Mesenchymal stem cell (in vitro differentiated cells and primary cell): ENCODE measurements around the gene KLHL21.
"Not testable (repeated sequence)": the region's sequence is repeated elsewhere in the genome, so short reads cannot be mapped to it uniquely, and the experiment has no call there.

Experiments used
- DNase-seq: peaks from one replicate; pipeline ENCODE4 v3.0.0-alpha.2; 2013
- H2AFZ ChIP-seq: one replicate; pipeline ENCODE4 v1.6.1; 2013; ENCODE audit warnings: low read depth, mild to moderate bottlenecking, control low read depth, inconsistent platforms, low read length, moderate library complexity
- H2AK5ac ChIP-seq: 2 replicates; pipeline ENCODE4 v1.6.1; 2013; ENCODE audit warnings: low read length, moderate library complexity, mild to moderate bottlenecking, inconsistent platforms; ENCODE audit not compliant: severe bottlenecking
- H2BK120ac ChIP-seq: one replicate; pipeline ENCODE4 v1.6.1; 2013; ENCODE audit warnings: low read depth, mild to moderate bottlenecking, inconsistent platforms, low read length, moderate library complexity
- H2BK12ac ChIP-seq, 2 experiments: one replicate each; pipeline ENCODE4 v1.6.1; 2013; ENCODE audit warnings: inconsistent platforms in 2 of 2, low read length in 2 of 2, mild to moderate bottlenecking in 2 of 2, moderate library complexity in 2 of 2, control low read depth in 1 of 2
- H2BK15ac ChIP-seq: one replicate; pipeline ENCODE4 v1.6.1; 2013; ENCODE audit warnings: mild to moderate bottlenecking, low read depth, inconsistent platforms; ENCODE audit not compliant: poor library complexity, severe bottlenecking
- H2BK5ac ChIP-seq: 2 replicates; pipeline ENCODE4 v1.6.1; 2013; ENCODE audit warnings: low read depth, mild to moderate bottlenecking, low read length, control low read depth, inconsistent platforms; ENCODE audit not compliant: poor library complexity, severe bottlenecking
- H3K14ac ChIP-seq, 2 experiments: one replicate each; pipeline ENCODE4 v1.6.1; 2013; ENCODE audit warnings: inconsistent platforms in 2 of 2, low read length in 2 of 2, control low read depth in 1 of 2, mild to moderate bottlenecking in 1 of 2, moderate library complexity in 1 of 2
- H3K18ac ChIP-seq, 2 experiments: one replicate each; pipeline ENCODE4 v1.6.1; 2013; ENCODE audit warnings: inconsistent platforms in 2 of 2, low read length in 2 of 2, control low read depth in 1 of 2, low read depth in 1 of 2, mild to moderate bottlenecking in 1 of 2
- H3K23ac ChIP-seq, 2 experiments: one replicate each; pipeline ENCODE4 v1.6.1; 2013; ENCODE audit warnings: inconsistent platforms in 2 of 2, low read length in 2 of 2, mild to moderate bottlenecking in 2 of 2, moderate library complexity in 2 of 2, control low read depth in 1 of 2
- H3K27ac ChIP-seq: 2 replicates; pipeline ENCODE4 v1.5.1; 2013; ENCODE audit warnings: mild to moderate bottlenecking, moderate library complexity, low read length, control low read depth, inconsistent platforms; ENCODE audit not compliant: poor library complexity, severe bottlenecking
- H3K27me3 ChIP-seq, 2 experiments: 2 replicates each; pipeline versions ENCODE4 v1.6.1 to v1.7.0; 2013; ENCODE audit warnings: low read length in 2 of 2, mild to moderate bottlenecking in 2 of 2, moderate library complexity in 2 of 2, control low read depth in 1 of 2, inconsistent platforms in 1 of 2; ENCODE audit not compliant: control insufficient read depth in 1 of 2, insufficient read depth in 1 of 2
- H3K36me3 ChIP-seq, 2 experiments: 2 replicates each; pipeline versions ENCODE4 v1.6.1 to v1.7.0; 2013; ENCODE audit warnings: low read length in 2 of 2, control low read depth in 1 of 2, inconsistent platforms in 1 of 2, low read depth in 1 of 2, mild to moderate bottlenecking in 1 of 2; ENCODE audit not compliant: insufficient read depth in 2 of 2, control insufficient read depth in 1 of 2
- H3K4ac ChIP-seq, 2 experiments: one replicate each; pipeline ENCODE4 v1.6.1; 2013; ENCODE audit warnings: inconsistent platforms in 2 of 2, low read length in 2 of 2, mild to moderate bottlenecking in 2 of 2, moderate library complexity in 2 of 2, control low read depth in 1 of 2, low read depth in 1 of 2
- H3K4me1 ChIP-seq: 2 replicates; pipeline ENCODE4 v1.6.1; 2013; ENCODE audit warnings: low read depth, low read length, control low read depth; ENCODE audit not compliant: control insufficient read depth, insufficient read depth
- H3K4me2 ChIP-seq: 2 replicates; pipeline ENCODE4 v1.6.1; 2013; ENCODE audit warnings: low read length, mild to moderate bottlenecking, inconsistent platforms; ENCODE audit not compliant: poor library complexity, severe bottlenecking
- H3K4me3 ChIP-seq, 2 experiments: 2 replicates each; pipeline versions ENCODE4 v1.5.1 to v1.7.0; 2013; ENCODE audit warnings: low read length in 2 of 2, mild to moderate bottlenecking in 2 of 2, control low read depth in 1 of 2, low read depth in 1 of 2; ENCODE audit not compliant: insufficient read depth in 1 of 2
- H3K79me1 ChIP-seq: replicated peaks from 2 replicates; pipeline ENCODE4 v1.6.1; 2013; ENCODE audit warnings: mild to moderate bottlenecking, control low read depth, low read length, inconsistent platforms; ENCODE audit not compliant: poor library complexity, severe bottlenecking
- H3K9ac ChIP-seq: 2 replicates; pipeline ENCODE4 v1.7.0; 2013; ENCODE audit warnings: mild to moderate bottlenecking, low read length, moderate library complexity
- H3K9me3 ChIP-seq: 2 replicates; pipeline ENCODE4 v1.7.0; 2013; ENCODE audit warnings: mild to moderate bottlenecking, low read length; ENCODE audit not compliant: control insufficient read depth
- H4K8ac ChIP-seq: one replicate; pipeline ENCODE4 v1.6.1; 2013; ENCODE audit warnings: inconsistent platforms, mild to moderate bottlenecking, low read length, moderate library complexity
- H4K91ac ChIP-seq: one replicate; pipeline ENCODE4 v1.6.1; 2013; ENCODE audit warnings: mild to moderate bottlenecking, low read length, inconsistent platforms
- whole genome bisulfite sequencing: methylation state at CpG from one replicate; pipeline ENCODE4 v1.1.7; 2013; ENCODE audit warnings: mixed read lengths; 5-methylcytosine and 5-hydroxymethylcytosine counted together

The KLHL21 gene

DNA sequence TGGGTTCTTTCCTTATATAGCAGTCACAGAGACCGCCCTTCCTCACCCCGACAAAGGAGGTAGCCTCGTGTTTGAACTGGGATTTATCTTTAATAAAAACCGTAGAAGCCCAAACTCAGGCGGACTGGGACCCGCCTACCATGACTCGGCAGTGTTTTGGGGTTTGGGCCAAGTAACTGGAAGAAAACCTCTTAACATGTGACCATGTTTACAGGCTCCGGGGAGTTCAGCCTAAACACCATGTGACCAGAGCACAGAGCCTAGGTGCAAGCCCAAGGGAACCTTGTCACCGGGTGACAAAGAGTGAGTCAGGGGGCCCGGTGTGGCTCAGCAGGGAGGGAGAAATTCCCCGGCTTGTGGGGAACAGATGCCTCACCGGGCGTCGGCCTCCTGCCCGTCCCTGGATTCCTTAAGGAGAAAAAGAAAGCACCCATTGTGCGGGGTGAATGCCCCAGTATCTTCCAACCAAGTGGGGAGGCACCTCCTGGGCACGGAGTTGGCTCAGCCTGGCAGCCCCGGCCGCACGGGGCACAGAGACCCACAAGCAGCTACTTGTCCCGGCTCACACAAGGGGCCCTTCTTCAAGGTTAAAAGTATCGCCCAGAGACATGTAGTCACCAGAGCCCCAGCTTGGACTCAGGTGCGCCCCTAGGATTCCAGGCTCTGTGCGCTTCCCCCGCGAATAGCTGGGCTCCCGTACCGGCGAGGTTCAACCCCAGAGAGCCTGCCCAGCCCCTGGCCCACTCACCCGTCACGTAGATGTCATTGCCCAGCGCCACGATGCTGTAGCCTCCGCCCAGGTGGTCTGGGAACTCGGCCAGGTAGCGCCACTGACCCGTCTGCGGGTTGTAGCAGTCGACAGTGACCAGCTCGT lies 1.4 kb downstream of the KLHL21 start:
- peak overlapping the region; percentile 76 to 96 for H3K4ac ChIP-seq
- no peak overlapping the region for H4K8ac ChIP-seq
- no peaks in the 10 kb centered on the region for H3K27me3 ChIP-seq
- H3K9ac ChIP-seq: peak overlapping the region; percentile 98
- peak overlapping the region; percentile 44 for H4K91ac ChIP-seq
- no peaks in the 10 kb centered on the region for H3K9me3 ChIP-seq
- no peak overlapping the region for H2AK5ac ChIP-seq
- H3K4me2 ChIP-seq: peak overlapping the region; percentile 97
- H3K23ac ChIP-seq: peak overlapping the region in 1 of 2 experiments; percentile 100
- peak overlapping the region; percentile 55 for H2AFZ ChIP-seq
- H2BK12ac ChIP-seq: peak overlapping the region in 1 of 2 experiments; percentile 95
- H3K4me3 ChIP-seq: peak overlapping the region; percentile 89 to 95
- peak overlapping the region; percentile 77 to 99 for H3K18ac ChIP-seq
- H3K14ac ChIP-seq: peak overlapping the region in 1 of 2 experiments; percentile 100
- peak overlapping the region; percentile 38 for H3K27ac ChIP-seq
- H3K79me1 ChIP-seq: peaks cover 25% of the 10 kb centered on the region
- H2BK5ac ChIP-seq: no peak overlapping the region
- H2BK15ac ChIP-seq: no peak overlapping the region
- H3K36me3 ChIP-seq: peaks cover 26 to 29% of the 10 kb centered on the region in 2 experiments
- DNase-seq: peak; percentile 94
- H3K4me1 ChIP-seq: peaks cover 40% of the 10 kb centered on the region
- under 1% methylated on average over 40 of the region's 40 CpGs for WGBS
- peak overlapping the region; percentile 29 for H2BK120ac ChIP-seq

DNA sequence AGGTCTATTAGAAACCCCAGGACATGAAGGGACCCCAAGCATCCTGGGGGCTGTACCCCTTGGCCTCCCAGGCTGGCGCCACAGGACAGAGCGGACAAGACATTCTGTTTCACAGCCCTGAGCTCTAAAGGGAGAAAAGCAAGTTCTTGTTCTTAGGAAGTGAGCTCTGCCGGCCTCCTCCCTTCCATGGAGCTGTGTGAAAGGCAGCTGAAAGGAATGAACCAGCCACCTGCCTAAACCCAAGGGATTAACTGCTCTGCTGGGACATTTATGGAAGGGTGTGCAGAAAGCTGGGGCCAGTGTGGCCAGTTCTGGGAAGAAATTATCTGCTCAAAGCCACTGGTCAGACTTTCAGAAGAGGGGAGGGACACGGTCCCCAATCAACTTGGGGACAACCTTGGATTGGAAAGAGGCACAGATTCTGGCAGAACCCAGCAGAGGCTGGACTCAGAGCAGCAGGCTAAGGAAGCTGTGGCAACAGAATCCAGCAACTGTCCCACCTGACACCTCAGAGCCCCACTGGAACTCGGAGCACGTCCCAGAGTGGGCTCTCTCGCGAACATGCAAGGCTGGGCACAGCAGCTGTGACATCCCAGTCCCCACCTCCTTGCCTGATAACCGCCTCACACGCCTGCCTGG lies 2.1 kb downstream of the KLHL21 start:
- DNase-seq: peak; percentile 30
- H2BK12ac ChIP-seq: peak overlapping the region in 1 of 2 experiments; percentile 51
- no peak overlapping the region for H2BK120ac ChIP-seq
- H3K27me3 ChIP-seq: no peaks in the 10 kb centered on the region
- H3K9ac ChIP-seq: peak overlapping the region; percentile 98
- H3K18ac ChIP-seq: peak overlapping the region; percentile 1 to 91
- H3K4ac ChIP-seq: peak overlapping the region in 1 of 2 experiments; percentile 61
- H3K4me2 ChIP-seq: peak overlapping the region; percentile 97
- H3K9me3 ChIP-seq: no peaks in the 10 kb centered on the region
- H3K27ac ChIP-seq: peak overlapping the region; percentile 38
- peak overlapping the region; percentile 89 to 95 for H3K4me3 ChIP-seq
- peaks cover 32% of the 10 kb centered on the region for H3K79me1 ChIP-seq
- H3K36me3 ChIP-seq: peaks cover 34 to 37% of the 10 kb centered on the region in 2 experiments
- no peak overlapping the region for H2AFZ ChIP-seq
- no peak overlapping the region for H2BK5ac ChIP-seq
- peak overlapping the region in 1 of 2 experiments; percentile 94 for H3K14ac ChIP-seq
- H2BK15ac ChIP-seq: no peak overlapping the region
- H2AK5ac ChIP-seq: peak overlapping the region; percentile 54
- 23% methylated on average over 10 of the region's 10 CpGs for WGBS
- H4K8ac ChIP-seq: no peak overlapping the region
- H3K23ac ChIP-seq: peak overlapping the region in 1 of 2 experiments; percentile 9
- peaks cover 40% of the 10 kb centered on the region for H3K4me1 ChIP-seq
- H4K91ac ChIP-seq: peak overlapping the region; percentile 3

DNA sequence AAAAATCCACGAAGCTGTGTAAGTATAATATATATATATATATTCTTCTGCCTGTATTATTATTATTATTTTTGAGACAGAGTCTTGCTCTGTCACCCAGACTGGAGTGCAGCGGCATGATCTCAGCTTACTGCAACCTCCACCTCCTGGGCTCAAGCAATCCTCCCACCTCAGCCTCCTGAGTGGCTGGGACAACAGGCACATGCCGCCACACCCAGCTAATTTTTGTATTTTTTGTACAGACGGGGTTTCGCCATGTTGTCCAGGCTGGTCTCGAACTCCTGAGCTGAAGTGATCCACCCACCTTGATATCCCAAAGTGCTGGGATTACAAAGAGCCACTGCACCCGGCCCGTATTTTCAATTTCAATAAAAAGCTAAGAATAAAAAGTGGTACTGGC lies 2.7 kb downstream of the KLHL21 start:
- not testable (repeated sequence) for H4K8ac ChIP-seq, H3K4ac ChIP-seq, H3K18ac ChIP-seq, H3K27ac ChIP-seq, H2BK120ac ChIP-seq, H3K23ac ChIP-seq, H3K9me3 ChIP-seq, H2AK5ac ChIP-seq, H3K14ac ChIP-seq, H2AFZ ChIP-seq, DNase-seq, H2BK5ac ChIP-seq, H4K91ac ChIP-seq, H2BK12ac ChIP-seq, H2BK15ac ChIP-seq, H3K27me3 ChIP-seq
- Histone ChIP-seq H3K4me3 (peak overlapping the region in 1 of 2 experiments; percentile 95), H3K4me1 (peaks cover 40% of the 10 kb centered on the region), H3K79me1 (peaks cover 36% of the 10 kb centered on the region), H3K9ac (peak overlapping the region; percentile 98), H3K4me2 (peak overlapping the region; percentile 97), H3K36me3 (peaks cover 39 to 42% of the 10 kb centered on the region in 2 experiments)
- 93% methylated on average over 7 of the region's 8 CpGs for WGBS
